Measurements from ENCODE around the gene PHLDB1. TPM values are rescaled to one million over a fixed set of nuclear protein-coding genes. Genes with fewer than 3 reads are reported as not detected.

The PHLDB1 gene
- total RNA-seq, 4 donors from 2014 or later, result 299 to 365 (median 323) TPM

DNA sequence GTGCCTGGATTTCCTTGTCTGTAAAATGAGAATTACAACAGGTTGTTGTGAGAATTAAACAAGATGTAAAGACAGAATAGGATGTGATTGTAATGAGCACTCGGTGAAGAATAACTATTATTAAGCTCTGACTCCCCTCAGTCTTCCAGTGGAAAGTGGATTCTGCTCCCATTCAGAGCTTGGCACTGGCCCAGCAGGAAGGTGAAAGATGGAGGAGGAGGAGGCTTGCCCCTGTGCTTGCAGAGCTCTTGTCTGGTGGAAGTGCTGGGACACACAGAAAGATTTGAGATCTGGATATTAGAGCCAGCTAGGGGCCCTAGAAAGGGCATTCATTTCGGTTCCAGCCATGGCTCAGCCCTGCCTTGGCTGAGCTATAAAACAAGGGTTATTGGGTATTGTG lies 28.2 kb downstream of the PHLDB1 start:
- no peak for DNase-seq (ENCODE audit: low spot score in 2 of 2)
- H3K9me3 ChIP-seq, result no peaks in the 10 kb centered on the region
- no peak for TF ChIP-seq EP300 (IDR thresholded peaks at IDR 0.05)
- TF ChIP-seq POLR2A (IDR thresholded peaks at IDR 0.05), result no peak
- TF ChIP-seq, protein P1, sequence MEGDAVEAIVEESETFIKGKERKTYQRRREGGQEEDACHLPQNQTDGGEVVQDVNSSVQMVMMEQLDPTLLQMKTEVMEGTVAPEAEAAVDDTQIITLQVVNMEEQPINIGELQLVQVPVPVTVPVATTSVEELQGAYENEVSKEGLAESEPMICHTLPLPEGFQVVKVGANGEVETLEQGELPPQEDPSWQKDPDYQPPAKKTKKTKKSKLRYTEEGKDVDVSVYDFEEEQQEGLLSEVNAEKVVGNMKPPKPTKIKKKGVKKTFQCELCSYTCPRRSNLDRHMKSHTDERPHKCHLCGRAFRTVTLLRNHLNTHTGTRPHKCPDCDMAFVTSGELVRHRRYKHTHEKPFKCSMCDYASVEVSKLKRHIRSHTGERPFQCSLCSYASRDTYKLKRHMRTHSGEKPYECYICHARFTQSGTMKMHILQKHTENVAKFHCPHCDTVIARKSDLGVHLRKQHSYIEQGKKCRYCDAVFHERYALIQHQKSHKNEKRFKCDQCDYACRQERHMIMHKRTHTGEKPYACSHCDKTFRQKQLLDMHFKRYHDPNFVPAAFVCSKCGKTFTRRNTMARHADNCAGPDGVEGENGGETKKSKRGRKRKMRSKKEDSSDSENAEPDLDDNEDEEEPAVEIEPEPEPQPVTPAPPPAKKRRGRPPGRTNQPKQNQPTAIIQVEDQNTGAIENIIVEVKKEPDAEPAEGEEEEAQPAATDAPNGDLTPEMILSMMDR (IDR thresholded peaks at IDR 0.05), result no peak
- H3K27me3 ChIP-seq, result no peaks in the 10 kb centered on the region
- 40 to 42% methylated on average over 2 of the region's 2 CpGs for WGBS, 2 donors
- peaks cover 0 to 91% (median 7%) of the 10 kb centered on the region in 3 donors for H3K36me3 ChIP-seq
- H3K27ac ChIP-seq, result peak overlapping the region; percentile 57 to 89 (median 82)
- H3K4me3 ChIP-seq, result no peak overlapping the region
- H3K4me1 ChIP-seq, result peaks cover 4 to 72% (median 37%) of the 10 kb centered on the region in 4 donors

DNA sequence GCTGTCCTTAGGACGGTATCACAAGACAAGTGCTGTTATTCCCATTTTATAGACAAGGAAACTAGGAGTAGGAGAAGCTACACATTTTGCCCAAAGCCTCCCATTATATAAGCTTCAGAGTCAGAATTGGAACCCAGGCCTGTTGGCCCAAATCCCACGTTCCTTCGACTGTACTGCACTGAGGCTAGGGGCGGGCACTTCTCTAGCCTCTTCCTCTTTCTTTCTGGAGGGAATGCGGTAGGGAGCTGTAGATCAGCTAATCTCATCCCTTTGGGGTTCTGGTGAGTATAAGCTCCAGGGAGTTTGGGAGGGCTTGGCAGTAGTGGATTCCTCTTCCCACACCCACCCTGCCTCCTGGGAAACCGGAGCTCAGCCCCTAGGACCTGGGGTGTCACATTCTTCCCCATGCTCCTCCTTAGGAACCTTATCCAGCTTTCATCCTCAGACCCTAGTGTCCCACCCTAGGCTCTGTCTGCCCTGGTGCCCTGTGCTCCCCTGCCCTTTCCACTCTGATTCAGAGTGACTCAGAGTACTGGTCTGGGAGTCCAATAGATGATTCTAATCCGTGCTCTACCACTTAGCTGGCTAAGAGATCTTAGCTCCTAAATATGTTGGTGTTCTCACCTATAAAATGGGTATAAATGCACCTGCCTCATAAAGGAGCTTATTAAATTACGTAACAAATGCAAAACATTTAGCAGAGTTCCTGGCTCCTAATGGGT lies 29.3 kb downstream of the PHLDB1 start:
- TF ChIP-seq EP300 (IDR thresholded peaks at IDR 0.05), result no peak
- TF ChIP-seq, protein P1 (IDR thresholded peaks at IDR 0.05), result no peak
- no peak for TF ChIP-seq POLR2A (IDR thresholded peaks at IDR 0.05)
- no peaks in the 10 kb centered on the region for H3K27me3 ChIP-seq
- peak overlapping the region in 2 of 4 donors; percentile 67 to 88 for H3K27ac ChIP-seq
- DNase-seq (ENCODE audit: low spot score in 2 of 2), result no peak
- no peak overlapping the region for H3K4me3 ChIP-seq
- peaks cover 4 to 71% (median 41%) of the 10 kb centered on the region in 4 donors for H3K4me1 ChIP-seq
- WGBS, 2 donors, result 47 to 65% methylated on average over 8 of the region's 8 CpGs
- no peaks in the 10 kb centered on the region for H3K9me3 ChIP-seq
- peaks cover 0 to 91% (median 7%) of the 10 kb centered on the region in 3 donors for H3K36me3 ChIP-seq

DNA sequence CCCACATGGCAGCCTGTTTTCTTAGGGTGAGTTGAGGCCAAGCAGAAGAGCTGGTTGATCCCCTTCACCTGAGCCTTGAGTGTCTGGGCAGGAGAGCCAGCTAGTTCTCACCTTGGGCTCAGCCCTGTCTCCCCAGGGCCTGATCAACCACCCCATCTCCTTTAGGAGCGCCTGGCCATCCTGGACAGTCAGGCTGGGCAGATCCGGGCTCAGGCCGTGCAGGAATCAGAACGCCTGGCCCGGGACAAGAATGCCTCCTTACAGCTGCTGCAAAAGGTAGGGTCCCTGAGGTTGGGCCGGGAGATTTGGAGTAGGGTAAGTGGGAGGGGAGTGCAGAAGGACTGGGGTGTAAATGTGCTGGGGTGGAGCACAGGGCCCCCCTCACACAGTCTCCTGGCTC lies 31.3 kb downstream of the PHLDB1 start:
- Histone ChIP-seq H3K4me1 (peaks cover 4 to 61% (median 28%) of the 10 kb centered on the region in 4 donors), H3K27me3 (no peaks in the 10 kb centered on the region), H3K9me3 (no peaks in the 10 kb centered on the region), H3K36me3 (peaks cover 0 to 91% (median 7%) of the 10 kb centered on the region in 3 donors), H3K27ac (peak overlapping the region in 2 of 4 donors; percentile 48 to 67), H3K4me3 (no peak overlapping the region)
- 93 to 95% methylated on average over 5 to 6 of the region's 6 CpGs for WGBS, 2 donors
- DNase-seq (ENCODE audit: low spot score in 2 of 2), result no peak
- TF ChIP-seq, protein P1 (IDR thresholded peaks at IDR 0.05), result no peak
- no peak for TF ChIP-seq EP300 (IDR thresholded peaks at IDR 0.05)
- no peak for TF ChIP-seq POLR2A (IDR thresholded peaks at IDR 0.05)

DNA sequence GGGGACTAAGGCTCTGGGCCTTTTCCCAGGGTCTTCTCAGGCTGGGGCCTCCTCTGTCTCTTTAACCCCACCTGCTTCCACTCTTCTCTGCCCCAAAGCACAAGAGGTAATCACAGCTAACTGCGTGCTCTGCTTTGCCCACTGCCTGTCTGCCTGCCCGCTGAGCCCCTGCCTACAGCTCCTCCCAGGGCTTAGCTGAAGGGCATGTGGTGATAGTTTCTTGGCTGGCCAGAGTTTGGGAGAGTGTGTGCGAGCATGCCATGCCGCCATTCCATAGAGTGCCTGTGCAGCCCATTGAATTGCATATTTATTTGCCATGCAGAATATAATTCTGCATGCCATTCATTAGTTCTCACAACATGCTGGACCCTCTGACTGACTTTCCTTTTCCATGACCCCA lies 32.5 kb downstream of the PHLDB1 start:
- no peak for TF ChIP-seq POLR2A (IDR thresholded peaks at IDR 0.05)
- no peaks in the 10 kb centered on the region for H3K9me3 ChIP-seq
- H3K27me3 ChIP-seq, result no peaks in the 10 kb centered on the region
- peaks cover 0 to 53% (median 17%) of the 10 kb centered on the region in 4 donors for H3K4me1 ChIP-seq
- 88 to 93% methylated on average over 4 of the region's 4 CpGs for WGBS, 2 donors
- peaks cover 4 to 98% (median 7%) of the 10 kb centered on the region in 3 donors for H3K36me3 ChIP-seq
- H3K27ac ChIP-seq, result peak overlapping the region in 1 of 4 donors; percentile 24
- H3K4me3 ChIP-seq, result no peak overlapping the region
- DNase-seq (ENCODE audit: low spot score in 2 of 2), result no peak

DNA sequence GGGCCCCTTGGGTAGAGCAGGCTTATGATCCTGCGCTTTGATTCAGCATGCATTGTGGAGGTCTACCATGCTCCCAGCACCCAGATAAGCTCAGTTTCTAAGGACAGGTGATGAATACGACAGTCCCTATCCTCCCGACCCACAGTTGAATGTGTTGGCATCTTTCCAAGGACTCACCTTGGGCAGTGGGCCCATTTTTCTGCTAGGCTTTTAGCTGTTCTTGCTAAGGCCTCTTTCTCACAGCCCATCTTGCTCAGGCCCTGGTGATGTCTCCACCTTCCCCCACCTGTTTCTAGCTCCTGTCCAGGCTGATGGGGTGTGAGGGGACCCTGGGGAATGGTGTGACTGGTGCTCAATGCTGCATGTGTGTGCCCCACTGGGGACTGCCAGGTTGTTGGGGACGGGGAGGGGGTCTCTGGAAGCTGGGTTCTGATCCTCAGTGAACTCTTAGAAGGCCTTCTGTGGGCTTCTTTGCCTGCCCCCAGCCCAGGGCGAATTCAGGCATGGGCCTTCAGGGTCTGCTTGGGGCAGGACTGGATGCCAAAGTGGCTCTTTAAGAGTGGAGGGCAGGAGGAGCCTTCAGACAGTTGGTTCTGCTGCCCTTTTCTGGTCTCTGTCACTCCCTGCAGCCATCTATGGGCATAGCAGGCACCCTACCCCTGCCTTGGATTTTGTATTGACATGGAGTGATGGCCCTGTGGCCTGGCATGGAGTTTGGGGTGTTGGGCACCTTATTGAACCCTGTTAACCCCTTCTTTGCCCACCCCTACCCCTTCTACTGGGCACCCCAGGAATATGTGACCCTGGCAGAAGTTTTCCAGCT lies 33.1 kb downstream of the PHLDB1 start:
- no peak for DNase-seq (ENCODE audit: low spot score in 2 of 2)
- 54 to 70% methylated on average over 4 to 5 of the region's 5 CpGs for WGBS, 2 donors

More for the DNA sequence above, 33.1 kb downstream of the PHLDB1 start:
- H3K27me3 ChIP-seq, result no peaks in the 10 kb centered on the region
- H3K27ac ChIP-seq, result peak overlapping the region in 2 of 4 donors; percentile 14 to 49
- no peaks in the 10 kb centered on the region for H3K9me3 ChIP-seq
- peaks cover 4 to 99% (median 7%) of the 10 kb centered on the region in 3 donors for H3K36me3 ChIP-seq
- TF ChIP-seq, protein P1 (IDR thresholded peaks at IDR 0.05), result peak in 1 of 5 experiments; percentile 23
- no peak for TF ChIP-seq EP300 (IDR thresholded peaks at IDR 0.05)
- no peak overlapping the region for H3K4me3 ChIP-seq
- H3K4me1 ChIP-seq, result peaks cover 0 to 53% (median 11%) of the 10 kb centered on the region in 4 donors
